ENCODE data around the gene CLSTN1. TPM values are rescaled to one million over a fixed set of nuclear protein-coding genes. Genes with fewer than 3 reads are reported as not detected.

Gene CLSTN1
- total and polyA plus RNA-seq, 2 of the 13 experiments (the other 11 are each of a cell fraction or from before 2014, with no cell fraction given) = 19.7 to 29.8 TPM

GRCh38 chr1:9710037-9710436, 113.7 kb downstream of the CLSTN1 start (continued):
- TF ChIP-seq PAXIP1 (CRISPR knock-in tag; conservative IDR thresholded peaks at IDR 0.05) = no peak
- no peak for TF ChIP-seq ZNF337 (CRISPR knock-in tag; IDR thresholded peaks at IDR 0.05; ENCODE audit: borderline replicate concordance, low read depth)

GRCh38 chr1:9706178-9706577, 117.6 kb downstream of the CLSTN1 start:
- in situ Hi-C loops (cut with HindIII; ENCODE audit: extremely low pct_ligation_motif_present, low pct_unique_long_range_greater_than_20kb) = no loop called here
- FAIRE-seq (no peak), DNase-seq (ENCODE audit: low spot score) (no peak), ATAC-seq (no peak)
- Histone ChIP-seq H3K9ac (ENCODE audit: insufficient read depth, low read depth, low read length) (no peak overlapping the region), H3K4me1 (ENCODE audit: insufficient read depth, low read length) (no peaks in the 10 kb centered on the region), H3K27ac (ENCODE audit: extremely low read length, insufficient read depth, low read length) (no peak overlapping the region), H3K27me3 (ENCODE audit: control insufficient read depth in 1 of 2, insufficient read depth in 2 of 2, low read length in 2 of 2) (no peaks in the 10 kb centered on the region), H3K9me3 (ENCODE audit: low read length) (no peaks in the 10 kb centered on the region), H3K4me2 (ENCODE audit: low read depth, low read length) (no peak overlapping the region), H2AFZ (ENCODE audit: low read length) (no peak overlapping the region), H3K79me2 (ENCODE audit: insufficient read depth, low read length) (no peaks in the 10 kb centered on the region), H4K20me1 (ENCODE audit: insufficient read depth, low read length) (no peaks in the 10 kb centered on the region), H3K36me3 (replicated peaks in 1 of 2; ENCODE audit: control insufficient read depth in 1 of 2, insufficient read depth in 2 of 2, low read length in 2 of 2) (no peaks in the 10 kb centered on the region), H3K4me3 (replicated peaks in 1 of 3; ENCODE audit: insufficient read depth in 1 of 3, low read depth in 2 of 3, low read length in 3 of 3) (no peak overlapping the region)
- WGBS (ENCODE audit: low lambda C conversion rate) = 95% methylated on average over 4 of the region's 4 CpGs
- ChIA-PET POLR2A (no interaction called here), CTCF (ENCODE audit: low intra/inter-chr PET ratio, low total read pairs) (no interaction called here)
- intact Hi-C loops (cut with micrococcal nuclease; ENCODE audit: unreplicated experiment) = no loop called here
- BruUV-seq (replicated peaks) = no TSS peak
- TF ChIP-seq CENPBD1 (CRISPR knock-in tag; IDR thresholded peaks at IDR 0.05; ENCODE audit: borderline replicate concordance, low read depth) = no peak
- no peak for TF ChIP-seq ZNF547 (CRISPR knock-in tag; IDR thresholded peaks at IDR 0.05)
- TF ChIP-seq ZNF329 (CRISPR knock-in tag; IDR thresholded peaks at IDR 0.05; ENCODE audit: low read depth) = no peak
- TF ChIP-seq ZFY (CRISPR knock-in tag; IDR thresholded peaks at IDR 0.05) = no peak
- no peak for TF ChIP-seq TAF15 (IDR thresholded peaks at IDR 0.05; ENCODE audit: low read depth, low read length, poor library complexity, severe bottlenecking)
- TF ChIP-seq RFXAP (CRISPR knock-in tag; IDR thresholded peaks at IDR 0.05; ENCODE audit: borderline replicate concordance) = no peak
- no peak for TF ChIP-seq SOX5 (CRISPR knock-in tag; IDR thresholded peaks at IDR 0.05; ENCODE audit: borderline replicate concordance)
- no peak for TF ChIP-seq SMARCE1 (IDR thresholded peaks at IDR 0.05; ENCODE audit: borderline replicate concordance)
- TF ChIP-seq NR2F6 (IDR thresholded peaks at IDR 0.05) = no peak
- no peak for TF ChIP-seq NR2F6 (CRISPR knock-in tag; IDR thresholded peaks at IDR 0.05)
- TF ChIP-seq ELF3 (CRISPR knock-in tag; IDR thresholded peaks at IDR 0.05) = no peak
- TF ChIP-seq ELK4 (CRISPR knock-in tag; IDR thresholded peaks at IDR 0.05; ENCODE audit: borderline replicate concordance) = no peak
- no peak for TF ChIP-seq SP2 (CRISPR knock-in tag; IDR thresholded peaks at IDR 0.05)
- TF ChIP-seq SALL1 (CRISPR knock-in tag; IDR thresholded peaks at IDR 0.05) = no peak
- TF ChIP-seq ATM (IDR thresholded peaks at IDR 0.05; ENCODE audit: borderline replicate concordance) = no peak
- no peak for TF ChIP-seq CEBPG (CRISPR knock-in tag; IDR thresholded peaks at IDR 0.05)
- TF ChIP-seq MLX (CRISPR knock-in tag; IDR thresholded peaks at IDR 0.05) = no peak
- TF ChIP-seq HDAC6 (IDR thresholded peaks at IDR 0.05; ENCODE audit: low read depth, low read length) = no peak
- no peak for TF ChIP-seq PHF5A (CRISPR knock-in tag; IDR thresholded peaks at IDR 0.05; ENCODE audit: low read depth, unreplicated experiment)
- no peak for TF ChIP-seq ZNF30 (CRISPR knock-in tag; IDR thresholded peaks at IDR 0.05)

Measured in HepG2 (cell line).